ENCODE results near the gene PDE8B. TPM values are rescaled to one million over a fixed set of nuclear protein-coding genes. Genes with fewer than 3 reads are reported as not detected.

Gene PDE8B
- total and polyA plus RNA-seq, 2 donors (not counting 1 experiment from before 2014, with no cell fraction given) = 0.07 TPM; not detected in 1

- H3K4me2 ChIP-seq (replicated peaks; ENCODE audit: low read depth, low read length, poor library complexity, severe bottlenecking) = no peak overlapping the region
- H3K27me3 Mint-ChIP-seq = no peaks in the 10 kb centered on the region
- no peak overlapping the region for H3K9ac ChIP-seq (ENCODE audit: low read length)
- H4K20me1 ChIP-seq (ENCODE audit: control insufficient read depth, insufficient read depth, low read length, poor library complexity, severe bottlenecking) = no peaks in the 10 kb centered on the region
- peaks cover 18 to 29% of the 10 kb centered on the region in 2 experiments for H3K36me3 ChIP-seq (replicated peaks in 1 of 2; ENCODE audit: control extremely low read depth in 1 of 2, control insufficient read depth in 1 of 2, extremely low read depth in 1 of 2, insufficient read depth in 2 of 2, low read length in 1 of 2)
- H3K4me3 ChIP-seq (ENCODE audit: control extremely low read depth in 1 of 5, extremely low read depth in 1 of 5, insufficient read depth in 1 of 5, low read depth in 2 of 5, low read length in 4 of 5) = no peak overlapping the region
- WGBS (ENCODE audit: insufficient coverage) = 85% methylated on average over 1 of the region's 2 CpGs
- ATAC-seq (ENCODE audit: low read depth) (no peak), DNase-seq (no peak)
- H3K9me3 ChIP-seq (ENCODE audit: control extremely low read depth in 1 of 3, control insufficient read depth in 2 of 3, insufficient read depth in 1 of 3, low read length in 2 of 3) = no peaks in the 10 kb centered on the region
- no peak overlapping the region for H2AFZ ChIP-seq (ENCODE audit: insufficient read depth, low read depth, low read length, poor library complexity, severe bottlenecking)
- H3K27me3 ChIP-seq (replicated peaks in 1 of 4; ENCODE audit: control extremely low read depth in 1 of 4, control insufficient read depth in 3 of 4, insufficient read depth in 4 of 4, low read length in 3 of 4) = no peaks in the 10 kb centered on the region
- intact Hi-C loops (cut with micrococcal nuclease) = no loop called here
- CTCF ChIA-PET = no interaction called here
- H3K27ac Mint-ChIP-seq = no peak overlapping the region
- no peaks in the 10 kb centered on the region for H3K4me1 ChIP-seq (ENCODE audit: control insufficient read depth in 2 of 2, insufficient read depth in 2 of 2, low read length in 2 of 2)
- no peaks in the 10 kb centered on the region for H3K79me2 ChIP-seq (ENCODE audit: control insufficient read depth, insufficient read depth, low read length)
- H3K4me1 Mint-ChIP-seq = no peaks in the 10 kb centered on the region
- TF ChIP-seq EZH2 (IDR thresholded peaks at IDR 0.05; ENCODE audit: borderline replicate concordance, insufficient read depth, low read depth, low read length, poor library complexity, severe bottlenecking) = no peak
- TF ChIP-seq, protein P1, sequence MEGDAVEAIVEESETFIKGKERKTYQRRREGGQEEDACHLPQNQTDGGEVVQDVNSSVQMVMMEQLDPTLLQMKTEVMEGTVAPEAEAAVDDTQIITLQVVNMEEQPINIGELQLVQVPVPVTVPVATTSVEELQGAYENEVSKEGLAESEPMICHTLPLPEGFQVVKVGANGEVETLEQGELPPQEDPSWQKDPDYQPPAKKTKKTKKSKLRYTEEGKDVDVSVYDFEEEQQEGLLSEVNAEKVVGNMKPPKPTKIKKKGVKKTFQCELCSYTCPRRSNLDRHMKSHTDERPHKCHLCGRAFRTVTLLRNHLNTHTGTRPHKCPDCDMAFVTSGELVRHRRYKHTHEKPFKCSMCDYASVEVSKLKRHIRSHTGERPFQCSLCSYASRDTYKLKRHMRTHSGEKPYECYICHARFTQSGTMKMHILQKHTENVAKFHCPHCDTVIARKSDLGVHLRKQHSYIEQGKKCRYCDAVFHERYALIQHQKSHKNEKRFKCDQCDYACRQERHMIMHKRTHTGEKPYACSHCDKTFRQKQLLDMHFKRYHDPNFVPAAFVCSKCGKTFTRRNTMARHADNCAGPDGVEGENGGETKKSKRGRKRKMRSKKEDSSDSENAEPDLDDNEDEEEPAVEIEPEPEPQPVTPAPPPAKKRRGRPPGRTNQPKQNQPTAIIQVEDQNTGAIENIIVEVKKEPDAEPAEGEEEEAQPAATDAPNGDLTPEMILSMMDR (IDR thresholded peaks at IDR 0.05) = no peak
- POLR2A ChIA-PET = no interaction called here
- H3K27ac ChIP-seq (ENCODE audit: low read length in 2 of 2) = no peak overlapping the region
- H3K4me3 Mint-ChIP-seq = no peak overlapping the region
- peaks cover 2% of the 10 kb centered on the region for H3K9me3 Mint-ChIP-seq (ENCODE audit: insufficient read depth)
Observed at GRCh38 chr5:77449981-77450380, 239.5 kb downstream of the PDE8B start.

DNA sequence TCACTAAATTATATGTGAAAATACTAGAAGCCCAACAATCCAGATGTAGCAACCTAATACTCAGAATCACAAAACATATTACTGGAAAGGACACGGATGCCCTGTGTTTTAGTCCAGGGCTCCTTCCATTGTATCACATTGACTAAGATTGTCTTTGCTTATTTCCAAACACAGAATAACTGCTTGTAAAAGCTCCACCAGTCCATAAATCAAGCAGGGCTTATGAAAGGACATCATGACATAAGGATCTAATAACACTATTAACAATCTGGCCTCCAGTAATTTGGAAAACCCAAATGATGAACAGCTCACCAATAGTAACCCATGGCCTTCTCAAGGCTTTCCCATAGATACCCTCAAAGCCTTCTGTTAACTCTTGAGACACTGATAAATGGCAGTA is 241.9 kb downstream of the PDE8B start:
- no peak overlapping the region for H3K27ac Mint-ChIP-seq
- DNase-seq = no peak
- 100% methylated on average over 1 of the region's 1 CpG for WGBS (ENCODE audit: insufficient coverage)

More for the DNA sequence above, 241.9 kb downstream of the PDE8B start:
- TF ChIP-seq, protein P1 (IDR thresholded peaks at IDR 0.05) = no peak
- TF ChIP-seq EZH2 (IDR thresholded peaks at IDR 0.05; ENCODE audit: borderline replicate concordance, insufficient read depth, low read depth, low read length, poor library complexity, severe bottlenecking) = no peak
- Mint-ChIP-seq H3K4me1 (no peaks in the 10 kb centered on the region), H3K4me3 (no peak overlapping the region), H3K9me3 (ENCODE audit: insufficient read depth) (peaks cover 2% of the 10 kb centered on the region), H3K27me3 (no peaks in the 10 kb centered on the region)
- no peak overlapping the region for H3K9ac ChIP-seq (ENCODE audit: low read length)
- no peaks in the 10 kb centered on the region for H3K27me3 ChIP-seq (replicated peaks in 1 of 4; ENCODE audit: control extremely low read depth in 1 of 4, control insufficient read depth in 3 of 4, insufficient read depth in 4 of 4, low read length in 3 of 4)
- ChIA-PET CTCF (no interaction called here), POLR2A (no interaction called here)
- no peak overlapping the region for H3K4me3 ChIP-seq (ENCODE audit: control extremely low read depth in 1 of 5, extremely low read depth in 1 of 5, insufficient read depth in 1 of 5, low read depth in 2 of 5, low read length in 4 of 5)
- no peak overlapping the region for H2AFZ ChIP-seq (ENCODE audit: insufficient read depth, low read depth, low read length, poor library complexity, severe bottlenecking)
- intact Hi-C loops (cut with micrococcal nuclease) = no loop called here
- H3K9me3 ChIP-seq (ENCODE audit: control extremely low read depth in 1 of 3, control insufficient read depth in 2 of 3, insufficient read depth in 1 of 3, low read length in 2 of 3) = no peaks in the 10 kb centered on the region
- no peaks in the 10 kb centered on the region for H4K20me1 ChIP-seq (ENCODE audit: control insufficient read depth, insufficient read depth, low read length, poor library complexity, severe bottlenecking)
- no peak overlapping the region for H3K27ac ChIP-seq (ENCODE audit: low read length in 2 of 2)
- no peaks in the 10 kb centered on the region for H3K79me2 ChIP-seq (ENCODE audit: control insufficient read depth, insufficient read depth, low read length)
- ATAC-seq (ENCODE audit: low read depth) = no peak
- no peaks in the 10 kb centered on the region for H3K4me1 ChIP-seq (ENCODE audit: control insufficient read depth in 2 of 2, insufficient read depth in 2 of 2, low read length in 2 of 2)
- H3K36me3 ChIP-seq (replicated peaks in 1 of 2; ENCODE audit: control extremely low read depth in 1 of 2, control insufficient read depth in 1 of 2, extremely low read depth in 1 of 2, insufficient read depth in 2 of 2, low read length in 1 of 2) = peaks cover 18 to 28% of the 10 kb centered on the region in 2 experiments
- no peak overlapping the region for H3K4me2 ChIP-seq (replicated peaks; ENCODE audit: low read depth, low read length, poor library complexity, severe bottlenecking)
